ENCODE measurements around the gene PRKAA1. TPM values are rescaled to one million over a fixed set of nuclear protein-coding genes. Genes with fewer than 3 reads are reported as not detected.
"Not testable (repeated sequence)": the region's sequence is repeated elsewhere in the genome, so short reads cannot be mapped to it uniquely, and the experiment has no call there.

Gene PRKAA1
- total RNA-seq, 1 experiment from 2014 or later = 31.2 TPM

DNA sequence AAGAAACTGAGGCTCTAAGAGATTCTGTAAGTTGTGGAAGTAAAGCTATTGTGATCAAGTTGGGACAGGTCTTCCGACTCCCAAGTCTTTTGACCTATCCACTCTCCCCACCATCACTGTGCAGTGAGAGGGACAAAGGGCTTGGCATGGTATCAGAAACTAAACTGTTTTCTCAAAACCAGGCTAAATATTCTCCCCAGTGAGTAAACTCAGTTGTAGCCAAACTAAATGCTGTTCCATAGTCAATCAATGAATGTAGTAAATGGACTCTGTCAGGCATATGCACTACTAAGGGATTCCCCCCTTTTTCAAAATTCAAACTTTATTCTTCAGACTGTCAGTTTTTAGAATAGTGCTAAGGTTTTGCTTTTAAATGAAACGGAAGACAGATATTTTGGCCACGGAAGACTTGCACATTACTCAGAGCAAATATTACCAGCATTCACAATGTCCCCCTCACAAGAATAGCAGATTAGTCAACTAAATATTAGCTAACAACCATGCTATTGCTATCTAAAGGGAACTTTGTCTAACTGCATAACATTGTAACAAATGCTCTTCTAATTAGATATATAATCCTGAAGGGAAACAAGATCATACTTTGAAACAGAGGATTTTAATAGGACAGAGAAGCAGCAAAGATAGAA lies 7.1 kb downstream of the PRKAA1 start:
- Mint-ChIP-seq H3K27ac (peak overlapping the region; percentile 1; the same call in 1 of the 2 replicates), H3K9me3 (peaks cover 10% of the 10 kb centered on the region), H3K36me3 (peaks cover 29% of the 10 kb centered on the region), H3K27me3 (ENCODE audit: low read depth) (no peaks in the 10 kb centered on the region), H3K4me1 (peaks cover 28% of the 10 kb centered on the region), H3K4me3 (no peak overlapping the region)
- ATAC-seq (no peak), DNase-seq (ENCODE audit: low spot score) (no peak)
- CTCF ChIA-PET = interaction anchor here (0.6 kb wide), 1 partner anchor 164 kb away, joined by 9 read pairs; no protein-coding TSS in a partner anchor
- TF ChIP-seq SOX15 (CRISPR knock-in tag; IDR thresholded peaks at IDR 0.05) = no peak
- TF ChIP-seq, protein P1, sequence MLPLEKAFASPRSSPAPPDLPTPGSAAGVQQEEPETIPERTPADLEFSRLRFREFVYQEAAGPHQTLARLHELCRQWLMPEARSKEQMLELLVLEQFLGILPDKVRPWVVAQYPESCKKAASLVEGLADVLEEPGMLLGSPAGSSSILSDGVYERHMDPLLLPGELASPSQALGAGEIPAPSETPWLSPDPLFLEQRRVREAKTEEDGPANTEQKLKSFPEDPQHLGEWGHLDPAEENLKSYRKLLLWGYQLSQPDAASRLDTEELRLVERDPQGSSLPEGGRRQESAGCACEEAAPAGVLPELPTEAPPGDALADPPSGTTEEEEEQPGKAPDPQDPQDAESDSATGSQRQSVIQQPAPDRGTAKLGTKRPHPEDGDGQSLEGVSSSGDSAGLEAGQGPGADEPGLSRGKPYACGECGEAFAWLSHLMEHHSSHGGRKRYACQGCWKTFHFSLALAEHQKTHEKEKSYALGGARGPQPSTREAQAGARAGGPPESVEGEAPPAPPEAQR (CRISPR knock-in tag; IDR thresholded peaks at IDR 0.05) = no peak
- POLR2A ChIA-PET = no interaction called here

DNA sequence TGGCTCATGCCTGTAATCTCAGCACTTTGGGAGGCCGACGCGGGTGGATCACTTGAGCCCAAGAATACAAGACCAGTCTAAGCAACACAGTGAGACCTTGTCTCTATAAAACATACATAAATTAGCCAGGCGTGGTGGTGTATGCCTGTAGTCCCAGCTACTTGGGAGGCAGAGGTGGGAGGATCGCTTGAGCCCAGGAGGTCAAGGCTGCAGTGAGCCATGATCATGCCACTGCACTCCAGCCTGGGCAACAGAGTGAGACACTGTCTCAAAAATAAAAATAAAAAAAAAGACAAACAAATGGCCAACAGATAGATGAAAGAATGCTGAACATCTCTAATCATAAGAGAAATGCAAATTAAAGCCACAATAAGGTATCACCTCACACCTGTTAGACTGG lies 9.2 kb downstream of the PRKAA1 start:
- ATAC-seq; CTCF ChIA-PET; POLR2A ChIA-PET; H3K4me3 Mint-ChIP-seq; DNase-seq (ENCODE audit: low spot score); H3K27ac Mint-ChIP-seq; H3K27me3 Mint-ChIP-seq (ENCODE audit: low read depth): not testable (repeated sequence)
- Mint-ChIP-seq H3K36me3 (peaks cover 21% of the 10 kb centered on the region), H3K4me1 (peaks cover 23% of the 10 kb centered on the region), H3K9me3 (peaks cover 10% of the 10 kb centered on the region)

GRCh38 chr5:40787986-40788385 lies 10.2 kb downstream of the PRKAA1 start:
- no peak overlapping the region for H3K4me3 Mint-ChIP-seq
- TF ChIP-seq RELA (CRISPR knock-in tag; IDR thresholded peaks at IDR 0.05; ENCODE audit: borderline replicate concordance) (no peak), ZNF396 (CRISPR knock-in tag; IDR thresholded peaks at IDR 0.05; ENCODE audit: borderline replicate concordance) (no peak), FOXP1 (CRISPR knock-in tag; IDR thresholded peaks at IDR 0.05; ENCODE audit: borderline replicate concordance) (no peak), MYBL2 (CRISPR knock-in tag; IDR thresholded peaks at IDR 0.05) (no peak)
- TF ChIP-seq, protein P2, sequence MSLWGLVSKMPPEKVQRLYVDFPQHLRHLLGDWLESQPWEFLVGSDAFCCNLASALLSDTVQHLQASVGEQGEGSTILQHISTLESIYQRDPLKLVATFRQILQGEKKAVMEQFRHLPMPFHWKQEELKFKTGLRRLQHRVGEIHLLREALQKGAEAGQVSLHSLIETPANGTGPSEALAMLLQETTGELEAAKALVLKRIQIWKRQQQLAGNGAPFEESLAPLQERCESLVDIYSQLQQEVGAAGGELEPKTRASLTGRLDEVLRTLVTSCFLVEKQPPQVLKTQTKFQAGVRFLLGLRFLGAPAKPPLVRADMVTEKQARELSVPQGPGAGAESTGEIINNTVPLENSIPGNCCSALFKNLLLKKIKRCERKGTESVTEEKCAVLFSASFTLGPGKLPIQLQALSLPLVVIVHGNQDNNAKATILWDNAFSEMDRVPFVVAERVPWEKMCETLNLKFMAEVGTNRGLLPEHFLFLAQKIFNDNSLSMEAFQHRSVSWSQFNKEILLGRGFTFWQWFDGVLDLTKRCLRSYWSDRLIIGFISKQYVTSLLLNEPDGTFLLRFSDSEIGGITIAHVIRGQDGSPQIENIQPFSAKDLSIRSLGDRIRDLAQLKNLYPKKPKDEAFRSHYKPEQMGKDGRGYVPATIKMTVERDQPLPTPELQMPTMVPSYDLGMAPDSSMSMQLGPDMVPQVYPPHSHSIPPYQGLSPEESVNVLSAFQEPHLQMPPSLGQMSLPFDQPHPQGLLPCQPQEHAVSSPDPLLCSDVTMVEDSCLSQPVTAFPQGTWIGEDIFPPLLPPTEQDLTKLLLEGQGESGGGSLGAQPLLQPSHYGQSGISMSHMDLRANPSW (CRISPR knock-in tag; conservative IDR thresholded peaks at IDR 0.05; ENCODE audit: low read depth) = no peak
- TF ChIP-seq, protein P3, sequence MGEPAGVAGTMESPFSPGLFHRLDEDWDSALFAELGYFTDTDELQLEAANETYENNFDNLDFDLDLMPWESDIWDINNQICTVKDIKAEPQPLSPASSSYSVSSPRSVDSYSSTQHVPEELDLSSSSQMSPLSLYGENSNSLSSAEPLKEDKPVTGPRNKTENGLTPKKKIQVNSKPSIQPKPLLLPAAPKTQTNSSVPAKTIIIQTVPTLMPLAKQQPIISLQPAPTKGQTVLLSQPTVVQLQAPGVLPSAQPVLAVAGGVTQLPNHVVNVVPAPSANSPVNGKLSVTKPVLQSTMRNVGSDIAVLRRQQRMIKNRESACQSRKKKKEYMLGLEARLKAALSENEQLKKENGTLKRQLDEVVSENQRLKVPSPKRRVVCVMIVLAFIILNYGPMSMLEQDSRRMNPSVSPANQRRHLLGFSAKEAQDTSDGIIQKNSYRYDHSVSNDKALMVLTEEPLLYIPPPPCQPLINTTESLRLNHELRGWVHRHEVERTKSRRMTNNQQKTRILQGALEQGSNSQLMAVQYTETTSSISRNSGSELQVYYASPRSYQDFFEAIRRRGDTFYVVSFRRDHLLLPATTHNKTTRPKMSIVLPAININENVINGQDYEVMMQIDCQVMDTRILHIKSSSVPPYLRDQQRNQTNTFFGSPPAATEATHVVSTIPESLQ (CRISPR knock-in tag; IDR thresholded peaks at IDR 0.05) = no peak
- TF ChIP-seq, protein P4, sequence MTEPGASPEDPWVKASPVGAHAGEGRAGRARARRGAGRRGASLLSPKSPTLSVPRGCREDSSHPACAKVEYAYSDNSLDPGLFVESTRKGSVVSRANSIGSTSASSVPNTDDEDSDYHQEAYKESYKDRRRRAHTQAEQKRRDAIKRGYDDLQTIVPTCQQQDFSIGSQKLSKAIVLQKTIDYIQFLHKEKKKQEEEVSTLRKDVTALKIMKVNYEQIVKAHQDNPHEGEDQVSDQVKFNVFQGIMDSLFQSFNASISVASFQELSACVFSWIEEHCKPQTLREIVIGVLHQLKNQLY (CRISPR knock-in tag; IDR thresholded peaks at IDR 0.05) = no peak
- TF ChIP-seq, protein P5, sequence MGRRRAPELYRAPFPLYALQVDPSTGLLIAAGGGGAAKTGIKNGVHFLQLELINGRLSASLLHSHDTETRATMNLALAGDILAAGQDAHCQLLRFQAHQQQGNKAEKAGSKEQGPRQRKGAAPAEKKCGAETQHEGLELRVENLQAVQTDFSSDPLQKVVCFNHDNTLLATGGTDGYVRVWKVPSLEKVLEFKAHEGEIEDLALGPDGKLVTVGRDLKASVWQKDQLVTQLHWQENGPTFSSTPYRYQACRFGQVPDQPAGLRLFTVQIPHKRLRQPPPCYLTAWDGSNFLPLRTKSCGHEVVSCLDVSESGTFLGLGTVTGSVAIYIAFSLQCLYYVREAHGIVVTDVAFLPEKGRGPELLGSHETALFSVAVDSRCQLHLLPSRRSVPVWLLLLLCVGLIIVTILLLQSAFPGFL (CRISPR knock-in tag; IDR thresholded peaks at IDR 0.05; ENCODE audit: borderline replicate concordance) = no peak
- CTCF ChIA-PET = no interaction called here
- no peak for DNase-seq (ENCODE audit: low spot score)
- peaks cover 10% of the 10 kb centered on the region for H3K9me3 Mint-ChIP-seq
- peaks cover 14% of the 10 kb centered on the region for H3K4me1 Mint-ChIP-seq
- H3K27me3 Mint-ChIP-seq (ENCODE audit: low read depth) = no peaks in the 10 kb centered on the region
- POLR2A ChIA-PET = no interaction called here
- peaks cover 21% of the 10 kb centered on the region for H3K36me3 Mint-ChIP-seq
- no peak for ATAC-seq
- H3K27ac Mint-ChIP-seq = no peak overlapping the region

GRCh38 chr5:40786664-40787063 lies 11.5 kb downstream of the PRKAA1 start:
- DNase-seq (ENCODE audit: low spot score); H3K4me3 Mint-ChIP-seq; H3K27me3 Mint-ChIP-seq (ENCODE audit: low read depth); H3K27ac Mint-ChIP-seq; ATAC-seq; CTCF ChIA-PET: not testable (repeated sequence)
- POLR2A ChIA-PET = interaction anchor here (0.7 kb wide), 1 partner anchor 990 kb away, joined by 6 read pairs; no protein-coding TSS in a partner anchor
- Mint-ChIP-seq H3K9me3 (peaks cover 10% of the 10 kb centered on the region), H3K36me3 (peaks cover 21% of the 10 kb centered on the region), H3K4me1 (peaks cover 10% of the 10 kb centered on the region)

All from WTC11 (cell line).